ENCODE data around the gene SCO2.
"Not testable (repeated sequence)": the region's sequence is repeated elsewhere in the genome, so short reads cannot be mapped to it uniquely, and the experiment has no call there.

SCO2 gene

GRCh38 chr22:50551160-50551752, 25.9 kb upstream of the SCO2 start:
- DNase-seq (ENCODE audit: low spot score): no peak

GRCh38 chr22:50550395-50550794, 25.0 kb upstream of the SCO2 start:
- no peak for DNase-seq (ENCODE audit: low spot score)

GRCh38 chr22:50548921-50549790, 23.8 kb upstream of the SCO2 start:
- no peak for DNase-seq (ENCODE audit: low spot score)

GRCh38 chr22:50548040-50548920, 22.9 kb upstream of the SCO2 start:
- DNase-seq (ENCODE audit: low spot score): no peak

- no peak for DNase-seq (ENCODE audit: low spot score)
Measured at GRCh38 chr22:50547263-50547985, 22.0 kb upstream of the SCO2 start.

GRCh38 chr22:50546326-50547262, 21.2 kb upstream of the SCO2 start:
- no peak for DNase-seq (ENCODE audit: low spot score)

GRCh38 chr22:50545522-50546325, 20.3 kb upstream of the SCO2 start, which contains the start of gene KLHDC7B:
Gene KLHDC7B (plus strand): TSS chr22:50545899. CDS start chr22:50546244, 345 bp downstream.
- DNase-seq (ENCODE audit: low spot score): no peak

- DNase-seq (ENCODE audit: low spot score): no peak
Measured at GRCh38 chr22:50544746-50545253, 19.4 kb upstream of the SCO2 start.

- peak; percentile 68 for DNase-seq (ENCODE audit: low spot score)
Measured at GRCh38 chr22:50544078-50544745, 18.8 kb upstream of the SCO2 start.

- no peak for DNase-seq (ENCODE audit: low spot score)
Measured at GRCh38 chr22:50542416-50542927, 17.1 kb upstream of the SCO2 start.

GRCh38 chr22:50541667-50542026, 16.2 kb upstream of the SCO2 start:
- DNase-seq (ENCODE audit: low spot score): not testable (repeated sequence)

- no peak for DNase-seq (ENCODE audit: low spot score)
Measured at GRCh38 chr22:50540381-50540780, 15.0 kb upstream of the SCO2 start.

GRCh38 chr22:50537765-50538164, 12.4 kb upstream of the SCO2 start:
- DNase-seq (ENCODE audit: low spot score): no peak

GRCh38 chr22:50536226-50536625, 10.8 kb upstream of the SCO2 start:
- no peak for DNase-seq (ENCODE audit: low spot score)

GRCh38 chr22:50535113-50535512, 9.7 kb upstream of the SCO2 start:
- DNase-seq (ENCODE audit: low spot score): no peak

GRCh38 chr22:50533856-50534711, 8.7 kb upstream of the SCO2 start:
- DNase-seq (ENCODE audit: low spot score): not testable (repeated sequence)
